Activated gamma-delta T cell treated with Interleukin-2 at 50 U/mL for 16 hours (primary cell): Measurements from ENCODE around the gene APBB1.

Experiments used
- DNase-seq: peaks from one replicate; pipeline ENCODE4 v3.0.0-alpha.2; 2020

Gene APBB1

GRCh38 chr11:6389905-6390717 is 28.8 kb downstream of the APBB1 start, which contains the start of gene SMPD1:
SMPD1 (plus strand) TSS chr11:6390474; CDS start chr11:6390599, 125 bp downstream.
- DNase-seq = peak; percentile 90

- no peak for DNase-seq
These were observed 30.1 kb downstream of the APBB1 start for GRCh38 chr11:6388748-6389147.

GRCh38 chr11:6387811-6388599 is 30.9 kb downstream of the APBB1 start:
- DNase-seq = no peak

GRCh38 chr11:6385046-6385777 is 33.7 kb downstream of the APBB1 start:
- no peak for DNase-seq

- DNase-seq = no peak
These were observed 40.3 kb downstream of the APBB1 start for GRCh38 chr11:6378640-6378989.

DNA sequence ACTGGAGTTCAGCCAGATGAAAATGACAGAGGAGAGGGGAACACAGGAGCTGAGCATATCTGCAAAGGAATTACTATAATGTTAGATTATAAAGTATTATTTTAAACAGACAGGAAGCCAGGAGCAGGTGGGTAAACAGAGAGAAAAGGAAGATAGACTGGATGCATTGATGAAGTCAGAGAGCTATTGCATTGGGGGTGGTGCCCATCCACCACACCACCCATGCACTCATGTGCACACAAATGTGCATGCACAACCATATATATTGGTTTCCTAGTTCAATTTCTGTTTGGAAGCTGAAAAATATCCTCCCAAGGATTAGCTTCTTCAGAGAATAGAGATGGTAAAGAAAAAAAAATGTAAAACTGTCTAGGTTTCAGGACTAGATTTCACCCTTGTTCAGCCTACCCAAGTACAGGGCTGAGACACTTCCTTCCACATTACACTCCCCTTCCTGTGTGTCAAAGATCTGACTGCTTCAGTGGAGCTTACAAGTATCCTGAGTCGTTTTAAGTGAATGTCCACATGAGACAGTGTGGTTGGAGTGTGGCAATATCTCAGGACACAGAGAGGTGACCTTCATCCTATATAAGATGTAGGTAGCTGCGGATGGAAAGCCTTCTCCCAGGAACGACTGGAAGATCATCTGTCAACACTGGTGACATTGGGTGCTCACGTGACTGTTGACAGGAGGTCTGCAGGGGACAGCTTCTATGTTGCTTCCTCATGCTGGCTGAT is 40.8 kb downstream of the APBB1 start:
- no peak for DNase-seq

DNA sequence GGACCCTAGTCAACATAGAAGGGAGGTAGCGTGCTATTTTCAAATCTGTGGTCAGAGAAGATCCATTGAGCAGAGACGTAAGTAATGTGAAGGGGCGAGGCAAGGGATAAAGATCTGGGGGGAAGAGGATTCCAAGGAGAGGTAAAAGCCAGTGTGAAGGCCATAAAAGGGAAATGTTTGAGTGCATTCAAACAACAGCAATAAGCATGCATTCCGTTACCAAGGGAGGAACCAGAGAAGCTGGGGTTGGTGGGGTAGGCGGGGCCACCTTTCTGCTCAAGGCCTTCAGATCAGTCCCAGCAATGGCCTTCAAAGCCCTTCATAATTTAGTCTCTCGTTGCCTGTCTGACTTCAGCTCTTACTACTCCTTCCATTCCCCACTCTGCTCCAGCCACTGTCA is 47.1 kb downstream of the APBB1 start:
- DNase-seq = no peak

DNA sequence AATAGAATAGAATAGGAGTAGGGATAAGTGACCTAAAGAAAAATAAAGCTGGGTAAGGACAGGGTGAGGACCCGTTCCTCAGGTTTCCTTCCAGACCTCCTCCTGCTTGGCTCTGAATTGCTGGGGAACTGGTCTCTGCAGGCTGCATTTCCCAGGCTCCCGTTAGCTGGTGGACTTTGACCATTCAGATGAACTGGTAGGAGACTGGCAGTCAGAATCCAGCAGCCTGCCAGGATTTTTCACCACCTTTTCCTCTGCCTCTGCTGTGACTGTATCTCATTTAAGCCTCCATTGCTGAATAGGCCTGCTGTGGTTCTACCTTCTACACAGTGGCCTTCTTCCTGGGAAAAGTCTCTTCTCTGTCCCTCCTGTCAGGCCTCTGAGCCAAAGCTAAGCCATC is 53.2 kb downstream of the APBB1 start:
- DNase-seq = no peak

DNA sequence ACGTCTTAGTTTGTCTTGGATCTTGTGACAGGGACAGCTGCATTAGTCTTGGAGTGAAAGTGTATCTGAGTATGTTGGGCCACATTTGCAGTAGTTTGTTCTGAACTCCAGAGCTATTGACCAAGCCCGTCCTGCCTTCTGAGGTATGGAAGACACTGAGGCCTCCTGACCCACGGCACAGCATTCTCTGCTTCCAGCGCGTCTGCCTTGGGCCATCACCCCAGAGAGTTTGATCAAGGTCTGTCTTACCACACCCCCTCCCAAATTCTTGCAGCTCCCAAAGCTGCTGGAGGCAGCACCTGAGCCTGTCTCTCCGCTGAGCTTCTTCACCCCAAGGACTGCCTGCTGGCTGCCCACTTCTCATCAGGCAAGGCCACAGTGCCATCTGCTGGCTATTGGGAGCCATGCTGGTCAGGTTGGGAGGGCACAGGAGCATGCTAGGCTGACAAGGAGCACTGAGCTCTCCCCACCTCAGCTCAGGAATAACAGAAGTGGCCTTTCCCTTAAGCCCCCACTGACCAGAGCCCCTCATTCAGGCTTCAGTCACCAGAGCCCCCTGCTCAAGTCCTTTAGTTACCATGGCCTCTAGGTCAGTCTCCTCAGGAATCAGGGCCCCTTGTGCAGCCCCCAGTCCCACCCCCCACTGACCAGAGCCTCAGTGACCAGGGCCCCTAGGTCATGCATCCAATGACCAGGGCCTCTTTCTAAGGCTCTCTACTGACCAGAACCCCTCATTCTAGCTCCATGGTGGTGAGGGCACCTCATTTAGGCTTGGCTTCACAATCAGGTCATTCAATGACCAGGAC is 55.8 kb downstream of the APBB1 start:
- DNase-seq = peak; percentile 56

- DNase-seq = no peak
These were observed 56.6 kb downstream of the APBB1 start for GRCh38 chr11:6362185-6362872.

GRCh38 chr11:6360183-6360582 is 58.7 kb downstream of the APBB1 start:
- DNase-seq = no peak

- no peak for DNase-seq
These were observed 61.7 kb downstream of the APBB1 start for GRCh38 chr11:6357222-6357621.

GRCh38 chr11:6356503-6357055 is 62.3 kb downstream of the APBB1 start:
- DNase-seq = no peak

DNA sequence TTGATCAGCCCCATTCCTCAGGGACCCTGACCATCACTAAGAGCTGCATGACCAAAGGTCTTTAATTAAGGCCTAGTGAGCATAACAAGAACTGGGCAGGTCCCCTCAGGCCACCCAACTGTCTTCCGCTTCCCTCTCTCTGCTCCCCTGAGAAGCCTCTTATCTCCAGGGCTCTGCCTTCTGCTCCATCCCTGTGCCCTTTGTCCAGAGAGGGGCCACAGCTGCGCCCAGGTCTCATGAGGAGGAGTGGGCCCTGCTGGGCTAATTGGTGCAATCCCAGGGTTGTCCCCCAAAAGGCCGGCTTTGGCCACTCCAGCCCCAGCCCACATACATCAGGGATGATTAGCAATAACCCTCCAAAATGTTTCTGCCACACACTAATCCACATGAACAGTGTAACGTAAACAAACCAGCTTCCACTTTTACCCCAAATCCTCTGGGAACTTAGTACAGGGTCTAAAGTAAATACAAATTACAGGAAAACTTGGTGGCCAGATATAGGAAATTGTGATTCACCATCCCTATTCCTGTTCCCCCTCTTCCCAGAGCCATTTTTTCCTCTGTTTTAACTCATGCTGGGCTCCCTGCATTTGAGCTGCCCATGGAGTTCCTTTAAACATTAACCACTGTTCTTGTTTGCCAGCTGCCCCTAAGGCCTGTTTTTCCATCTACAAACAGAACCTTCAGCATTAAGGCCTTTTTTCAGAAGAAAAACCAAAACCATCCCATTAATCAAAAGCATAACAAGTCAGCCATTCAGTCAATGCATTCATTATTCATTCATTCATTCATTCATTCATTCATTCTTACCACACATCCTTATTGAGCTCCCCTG is 64.0 kb downstream of the APBB1 start:
- DNase-seq = no peak

DNA sequence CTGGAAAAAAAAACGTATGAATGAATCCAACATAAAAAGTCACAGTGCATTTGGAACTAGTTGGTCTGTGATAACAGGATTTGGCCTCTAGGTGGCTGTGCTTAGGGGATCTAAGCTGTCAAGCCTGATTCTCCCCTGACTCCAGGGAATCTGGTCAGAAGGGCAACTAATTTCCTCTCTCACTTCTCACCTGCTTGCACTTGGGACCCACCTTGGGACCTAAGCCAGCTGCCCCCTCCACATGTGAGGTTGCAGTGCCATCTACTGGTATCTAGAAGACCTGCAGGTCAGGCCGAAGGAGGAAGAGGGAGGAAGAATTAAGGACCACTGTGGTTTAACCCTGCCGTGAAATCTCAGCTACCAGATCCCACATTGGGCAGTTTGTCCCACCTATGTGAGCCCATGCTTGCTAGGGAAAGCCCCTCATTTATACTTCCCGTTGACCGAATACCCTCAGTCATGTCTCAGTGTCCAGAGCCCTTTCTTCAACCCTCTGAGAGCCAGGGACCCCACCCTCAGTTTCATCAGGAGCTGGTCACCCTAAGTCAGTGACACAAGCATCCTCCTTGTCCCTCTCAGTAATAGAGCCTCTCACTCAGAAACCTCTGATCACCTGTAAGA is 65.4 kb downstream of the APBB1 start:
- DNase-seq = peak; percentile 43

GRCh38 chr11:6351782-6352382 is 67.0 kb downstream of the APBB1 start:
- DNase-seq = no peak

- DNase-seq = no peak
These were observed 68.4 kb downstream of the APBB1 start for GRCh38 chr11:6350486-6350885.

- no peak for DNase-seq
These were observed 68.9 kb downstream of the APBB1 start for GRCh38 chr11:6350043-6350442.

- DNase-seq = no peak
These were observed 73.5 kb downstream of the APBB1 start for GRCh38 chr11:6345366-6345765.
